Measurements from ENCODE around the gene MPZL2. TPM values are rescaled to one million over a fixed set of nuclear protein-coding genes. Genes with fewer than 3 reads are reported as not detected.

Gene MPZL2
- total and polyA plus RNA-seq, 2 of the 8 experiments (the other 6 are each of a cell fraction or from before 2014, with no cell fraction given) = 2.4 to 3.2 TPM

DNA sequence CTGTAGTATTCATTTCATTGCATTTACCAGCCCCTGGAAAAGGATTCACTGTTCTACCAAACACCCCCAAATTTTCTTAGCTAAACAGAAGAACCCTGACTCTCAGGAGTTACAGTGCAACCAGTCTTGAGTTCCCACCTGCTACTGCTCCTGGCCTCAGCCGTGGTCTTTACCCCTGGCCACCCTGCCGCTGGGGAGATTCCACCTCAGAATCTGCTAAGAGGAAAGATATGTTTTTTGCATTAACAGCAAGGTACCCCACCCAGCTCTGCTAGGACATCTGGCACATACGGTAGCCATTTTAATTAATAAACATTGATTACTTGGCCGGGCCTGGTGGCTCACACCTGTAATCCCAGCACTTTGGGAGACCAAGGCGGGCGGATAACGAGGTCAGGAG is 48.3 kb downstream of the MPZL2 start:
- CTCF ChIA-PET (ENCODE audit: partially characterized antibody) = interaction anchor here (1.2 to 1.6 kb wide), 2 partner anchors 11 to 17 kb away, joined by 4 to 7 read pairs; no protein-coding TSS in a partner anchor

More for the DNA sequence above, 48.3 kb downstream of the MPZL2 start:
- Histone ChIP-seq H4K20me1 (replicated peaks in 1 of 2; ENCODE audit: control insufficient read depth in 1 of 2, insufficient read depth in 2 of 2, low read length in 2 of 2) (no peaks in the 10 kb centered on the region), H3K4ac (replicated peaks; ENCODE audit: insufficient read length, low read depth, low read length) (no peak overlapping the region), H3K9ac (replicated peaks in 1 of 4; ENCODE audit: extremely low read depth in 1 of 4, low read depth in 3 of 4, low read length in 3 of 4) (no peak overlapping the region), H3K4me2 (ENCODE audit: insufficient read depth in 1 of 2, low read depth in 2 of 2, low read length in 2 of 2) (no peak overlapping the region), H2BK5ac (ENCODE audit: low read depth, low read length) (no peak overlapping the region), H3K27ac (ENCODE audit: low read depth, low read length) (no peak overlapping the region), H3K23me2 (ENCODE audit: low read depth, low read length) (no peaks in the 10 kb centered on the region), H3K56ac (replicated peaks; ENCODE audit: insufficient read length, low read depth, low read length) (no peak overlapping the region), H3K18ac (ENCODE audit: extremely low read depth, low read length) (no peak overlapping the region), H4K5ac (ENCODE audit: insufficient read length, low read depth, low read length) (no peak overlapping the region), H3K4me1 (replicated peaks in 1 of 4; ENCODE audit: control insufficient read depth in 3 of 4, insufficient read depth in 4 of 4, low read length in 3 of 4) (peaks cover 3 to 18% (median 15%) of the 10 kb centered on the region in 4 experiments; a peak in 6 of 7 replicates), H2AK5ac (ENCODE audit: low read depth, low read length) (no peak overlapping the region), H3K79me2 (ENCODE audit: control insufficient read depth in 1 of 2, insufficient read depth in 2 of 2, low read length in 2 of 2) (no peaks in the 10 kb centered on the region), H3K79me1 (ENCODE audit: low read depth, low read length) (no peaks in the 10 kb centered on the region), H3K27me3 (replicated peaks in 1 of 4; ENCODE audit: control insufficient read depth in 3 of 4, extremely low read depth in 1 of 4, insufficient read depth in 3 of 4, low read length in 3 of 4) (no peaks in the 10 kb centered on the region), H2BK20ac (ENCODE audit: low read length) (no peak overlapping the region), H2AFZ (ENCODE audit: low read length) (no peak overlapping the region), H3K23ac (ENCODE audit: insufficient read length) (no peak overlapping the region), H3K9me3 (ENCODE audit: insufficient read depth in 2 of 2, low read depth in 1 of 2, low read length in 1 of 2) (no peaks in the 10 kb centered on the region), H3K4me3 (ENCODE audit: extremely low read depth in 1 of 4, insufficient read depth in 2 of 4, low read depth in 3 of 4, low read length in 4 of 4) (no peak overlapping the region), H4K8ac (ENCODE audit: extremely low read depth, insufficient read depth, low read length) (no peak overlapping the region), H3K14ac (ENCODE audit: insufficient read length) (no peak overlapping the region), H2BK120ac (replicated peaks; ENCODE audit: low read depth, low read length) (no peak overlapping the region), H4K91ac (replicated peaks; ENCODE audit: insufficient read length, low read length) (no peak overlapping the region), H2BK12ac (ENCODE audit: low read depth, low read length) (no peak overlapping the region), H3K36me3 (ENCODE audit: control insufficient read depth in 2 of 4, insufficient read depth in 4 of 4, low read length in 3 of 4) (no peaks in the 10 kb centered on the region), H2BK15ac (ENCODE audit: low read length) (no peak overlapping the region)
- POLR2A ChIA-PET (ENCODE audit: partially characterized antibody) = no interaction called here
- FAIRE-seq = no peak
- no peak for DNase-seq (ENCODE audit: low read depth in 1 of 2, low spot score in 2 of 2)
- 91% methylated on average over 7 of the region's 7 CpGs; no CpG with 5 or more reads in 1 of the 2 experiments for WGBS, 2 experiments (ENCODE audit: extremely low coverage in 1 of 2, insufficient coverage in 1 of 2, insufficient read length in 1 of 2, insufficient replicate concordance in 2 of 2, low coverage in 1 of 2, low lambda C conversion rate in 2 of 2, missing lambda C conversion rate in 1 of 2)
- TF ChIP-seq MAFK (IDR thresholded peaks at IDR 0.05; ENCODE audit: low read depth, low read length) (no peak), KDM1A (IDR thresholded peaks at IDR 0.05; ENCODE audit: borderline replicate concordance, low read length) (no peak), SAP30 (IDR thresholded peaks at IDR 0.05; ENCODE audit: insufficient read depth, insufficient replicate concordance, low read length) (no peak)

All from H1 (cell line).